ENCODE results near the gene PTGR3.

The PTGR3 gene

DNA sequence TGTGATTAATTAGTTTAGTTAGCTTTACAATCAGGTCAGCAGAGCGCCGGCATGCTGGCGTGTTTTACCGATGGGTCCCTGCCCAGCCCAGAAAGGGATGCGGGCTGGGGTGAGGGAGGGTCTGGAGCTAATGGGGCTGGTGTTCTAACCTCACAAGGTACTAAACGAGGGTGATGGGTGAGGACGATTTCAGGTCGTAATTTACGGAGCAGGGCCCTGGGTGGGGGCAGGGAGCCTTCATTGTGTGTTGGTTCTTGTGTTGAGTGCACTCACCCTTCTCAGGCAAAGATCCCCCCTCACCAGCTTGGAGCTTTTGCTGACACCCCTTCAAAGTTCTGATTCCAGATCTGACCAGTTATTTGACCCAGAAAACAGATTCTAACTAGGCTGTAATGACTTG is 39.5 kb downstream of the PTGR3 start:
- no peak for DNase-seq (ENCODE audit: low spot score)

GRCh38 chr18:75168619-75169018 is 40.3 kb downstream of the PTGR3 start:
- DNase-seq (ENCODE audit: low spot score): no peak

DNA sequence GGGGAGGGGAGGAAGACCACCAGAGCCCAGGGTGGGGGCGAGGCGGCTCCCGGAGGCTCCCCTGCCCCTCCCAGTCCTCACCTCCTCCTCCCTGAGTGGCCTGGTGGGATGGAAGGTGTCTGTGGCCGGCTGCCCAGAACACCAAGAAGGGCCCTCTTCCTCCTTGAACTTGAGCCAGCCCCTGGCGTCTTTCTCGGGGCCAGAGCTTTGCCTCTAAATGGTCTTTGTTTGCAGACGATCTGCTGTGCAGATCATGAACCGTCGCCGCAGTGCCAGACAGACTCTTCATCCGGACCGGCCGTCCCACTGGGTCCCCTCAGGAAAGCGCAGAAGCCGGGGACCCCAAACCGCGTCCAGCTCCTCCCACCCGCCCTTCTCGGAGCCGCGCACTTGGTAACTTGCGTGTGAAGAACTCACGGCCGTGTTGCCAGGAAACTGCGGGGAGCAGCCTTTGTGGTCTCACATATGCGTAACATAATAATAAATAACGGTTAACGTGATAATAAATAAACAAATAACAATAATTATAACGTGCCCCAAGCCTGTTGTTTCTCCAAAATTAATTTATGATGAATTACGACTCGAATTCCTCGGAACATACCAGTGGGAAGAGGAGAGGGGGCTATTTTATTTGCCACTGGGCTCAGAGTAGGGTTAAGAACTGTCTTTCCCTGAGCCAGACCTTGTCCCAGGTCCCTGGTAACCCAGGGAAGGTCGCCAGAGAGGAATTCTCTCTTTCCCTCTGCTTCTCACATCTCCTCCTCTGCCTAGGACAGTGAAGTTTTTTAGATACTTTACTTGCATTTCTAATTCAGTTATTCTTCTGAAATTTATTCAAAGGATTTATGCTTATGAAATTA is 41.0 kb downstream of the PTGR3 start:
- no peak for DNase-seq (ENCODE audit: low spot score)

DNA sequence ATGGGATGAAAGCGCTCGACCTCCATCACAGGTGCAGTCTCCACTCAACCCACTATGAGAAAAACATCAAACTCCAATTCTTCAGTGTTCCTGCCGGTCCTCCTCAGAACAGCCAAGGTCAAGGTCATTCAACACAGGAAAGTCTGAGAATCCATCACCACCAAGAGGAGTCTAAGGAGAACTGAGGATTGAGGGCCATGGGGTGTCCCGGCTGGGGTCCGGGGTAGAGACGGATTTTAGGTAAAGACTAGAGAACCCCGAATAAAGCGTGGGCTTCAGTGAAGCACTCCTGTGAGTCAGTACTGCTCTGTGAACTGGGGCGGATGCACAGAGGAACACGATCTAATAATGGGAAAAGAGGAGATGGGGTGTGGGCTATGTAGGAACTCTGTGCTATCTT is 41.8 kb downstream of the PTGR3 start:
- no peak for DNase-seq (ENCODE audit: low spot score)

- no peak for DNase-seq (ENCODE audit: low spot score)
Observed at GRCh38 chr18:75165926-75166325, 43.0 kb downstream of the PTGR3 start.

- no peak for DNase-seq (ENCODE audit: low spot score)
Observed at GRCh38 chr18:75164479-75164878, 44.5 kb downstream of the PTGR3 start.

GRCh38 chr18:75163736-75164135 is 45.2 kb downstream of the PTGR3 start:
- DNase-seq (ENCODE audit: low spot score): no peak

DNA sequence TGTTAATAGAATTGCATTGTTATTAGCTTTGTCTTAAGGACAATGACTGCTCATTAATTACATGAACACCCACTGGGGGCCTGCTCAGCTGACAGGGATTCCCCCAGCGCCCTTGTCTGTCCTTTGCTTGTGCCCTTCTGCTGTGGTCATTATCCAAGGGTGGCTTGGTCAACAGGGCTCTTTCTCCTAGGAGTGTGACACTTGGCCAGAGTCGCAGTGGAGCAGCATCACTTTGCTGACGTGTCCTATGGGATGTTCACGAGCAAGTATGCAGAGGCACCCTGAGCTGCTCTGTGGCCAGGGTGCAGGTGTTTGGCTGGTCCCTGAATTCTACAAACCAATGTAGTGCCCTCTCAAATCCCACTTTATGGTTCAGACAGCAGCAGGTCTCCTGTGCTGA is 46.0 kb downstream of the PTGR3 start:
- no peak for DNase-seq (ENCODE audit: low spot score)

DNA sequence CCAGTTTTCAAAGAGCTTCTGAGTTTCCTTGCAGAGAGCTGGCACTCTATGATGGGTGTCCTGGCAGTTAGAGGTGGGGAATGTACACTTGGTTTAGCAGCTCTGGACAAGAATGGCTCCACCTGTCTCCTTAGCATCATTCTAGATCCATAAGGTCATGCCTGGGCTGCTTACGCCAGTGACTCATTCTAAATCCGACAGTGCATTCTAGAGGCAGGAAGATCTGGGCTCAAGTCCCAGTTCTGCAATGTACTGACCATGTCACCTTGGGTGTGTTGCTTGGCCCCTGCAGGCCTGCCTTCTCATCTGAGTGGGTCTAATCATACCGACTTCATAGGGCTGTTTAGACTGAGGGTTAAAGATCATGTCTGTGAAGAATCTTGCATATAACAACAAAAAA is 46.5 kb downstream of the PTGR3 start:
- DNase-seq (ENCODE audit: low spot score): no peak

- DNase-seq (ENCODE audit: low spot score): no peak
Observed at GRCh38 chr18:75161256-75162028, 47.5 kb downstream of the PTGR3 start.

DNA sequence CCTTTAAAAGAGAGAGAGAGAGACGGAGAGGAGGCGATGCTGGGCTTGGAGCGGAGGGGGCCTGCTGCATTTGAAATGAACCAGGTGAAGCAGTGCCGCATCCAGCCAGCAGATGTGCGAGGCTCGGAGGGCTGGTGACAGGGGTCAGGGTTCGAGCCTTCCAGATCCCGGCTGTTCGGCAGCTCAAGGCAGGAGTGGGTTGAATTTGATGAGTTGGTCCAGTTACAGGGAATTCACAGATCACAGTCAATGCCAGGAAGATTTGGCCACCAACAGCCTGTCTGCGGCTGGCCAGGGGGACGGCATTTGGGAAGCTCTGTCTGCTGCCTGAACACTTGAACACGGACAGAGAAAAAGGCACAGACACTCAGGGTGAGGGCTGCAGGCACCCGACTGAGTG is 48.6 kb downstream of the PTGR3 start:
- DNase-seq (ENCODE audit: low spot score): no peak

DNA sequence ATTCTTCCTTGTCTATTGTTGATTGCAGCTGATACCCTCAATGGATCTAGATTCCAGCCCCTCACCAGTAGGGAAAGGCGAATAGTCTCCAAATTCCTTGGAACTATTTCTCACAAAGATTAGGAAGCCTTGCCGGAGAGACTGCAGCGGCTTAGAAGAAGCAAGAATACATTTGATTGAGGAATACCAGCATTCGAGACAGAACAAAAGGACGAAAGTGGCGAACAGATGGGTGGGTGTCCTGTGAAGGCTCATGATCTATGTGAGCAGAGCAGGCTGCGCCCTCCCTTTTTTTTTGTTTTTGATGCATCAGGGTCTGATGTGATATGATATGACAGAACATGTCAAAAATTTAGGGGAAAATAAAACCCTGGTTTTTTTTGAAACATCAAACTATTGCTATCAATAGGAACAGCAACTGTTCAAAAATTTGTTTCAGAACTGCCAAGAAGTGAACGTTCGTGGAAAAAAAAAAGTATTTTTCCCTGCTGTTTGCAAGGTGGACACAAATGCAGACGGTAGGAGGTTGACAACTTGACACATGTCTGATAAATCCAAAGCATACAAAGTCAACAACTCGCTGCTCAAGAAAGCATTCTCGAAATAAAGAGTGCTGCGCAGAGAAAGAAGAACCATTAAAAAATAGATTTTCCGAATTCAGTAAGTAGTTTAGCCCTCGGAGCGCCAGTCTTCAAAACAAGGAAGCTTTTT is 49.1 kb downstream of the PTGR3 start:
- no peak for DNase-seq (ENCODE audit: low spot score)

- DNase-seq (ENCODE audit: low spot score): no peak
Observed at GRCh38 chr18:75159238-75159518, 49.8 kb downstream of the PTGR3 start.
